Omental fat pad (tissue), 4 donors: Measurements from ENCODE around the gene PLEKHG3. TPM values are rescaled to one million over a fixed set of nuclear protein-coding genes. Genes with fewer than 3 reads are reported as not detected.

ENCODE experiments used
- ATAC-seq: fragments of 150-250 bp; one replicate; pipeline ENCODE4 v1.9.1; 2016; ENCODE audit warnings: mild to moderate bottlenecking, moderate library complexity; ENCODE audit not compliant: low FRiP score
- DNase-seq: peaks from one replicate; pipeline ENCODE4 v3.0.0-alpha.2; 2019; ENCODE audit warnings: low spot score
- total RNA-seq, 4 donors: library from RNA; depleted of rRNA; stranded (reverse); fragments of >200 nt; gene quantifications; one replicate each; pipeline ENCODE4 v1.1.0, GENCODE V29; 2016
- TF ChIP-seq, protein P1 (sequence below), 3 donors: fragments of 450-650 bp; IDR thresholded peaks; one replicate each; pipeline ENCODE4 v1.5.1; 2016 to 2017; ENCODE audit warnings: antibody characterized with exemption in 3 of 3, mild to moderate bottlenecking in 3 of 3, moderate library complexity in 2 of 3

The PLEKHG3 gene
- total RNA-seq, 4 donors from 2014 or later = 29.6 to 45.9 (median 37.5) TPM

DNA sequence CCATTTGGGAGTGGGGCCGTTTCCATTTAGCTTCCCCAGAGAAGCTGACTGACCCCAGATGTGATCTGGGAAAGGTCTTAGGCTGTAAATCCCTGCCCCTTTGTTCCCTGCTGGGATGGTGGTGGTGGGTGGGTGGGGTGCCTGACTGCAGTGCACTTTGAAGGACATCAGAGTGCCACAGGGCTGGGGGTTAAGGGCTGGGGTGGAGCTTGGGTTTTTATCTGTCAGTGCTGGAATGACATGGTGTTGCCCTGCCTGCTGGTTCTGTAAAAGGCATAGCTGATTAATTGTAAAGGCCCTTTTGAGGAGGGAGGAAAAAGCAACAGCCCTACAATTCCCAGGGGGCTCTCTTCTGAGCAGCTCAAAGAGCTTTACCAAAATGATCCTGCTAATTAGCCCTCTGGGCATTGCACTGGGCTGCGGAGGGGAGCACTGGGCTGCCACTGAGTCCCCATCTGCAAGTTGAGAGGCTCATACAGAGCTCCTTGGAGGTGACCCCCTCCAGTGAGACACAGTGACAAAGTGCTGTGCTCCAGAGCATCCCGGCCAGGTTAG lies 21.1 kb downstream of the PLEKHG3 start:
- ATAC-seq (no peak), DNase-seq (no peak)
- TF ChIP-seq, protein P1, sequence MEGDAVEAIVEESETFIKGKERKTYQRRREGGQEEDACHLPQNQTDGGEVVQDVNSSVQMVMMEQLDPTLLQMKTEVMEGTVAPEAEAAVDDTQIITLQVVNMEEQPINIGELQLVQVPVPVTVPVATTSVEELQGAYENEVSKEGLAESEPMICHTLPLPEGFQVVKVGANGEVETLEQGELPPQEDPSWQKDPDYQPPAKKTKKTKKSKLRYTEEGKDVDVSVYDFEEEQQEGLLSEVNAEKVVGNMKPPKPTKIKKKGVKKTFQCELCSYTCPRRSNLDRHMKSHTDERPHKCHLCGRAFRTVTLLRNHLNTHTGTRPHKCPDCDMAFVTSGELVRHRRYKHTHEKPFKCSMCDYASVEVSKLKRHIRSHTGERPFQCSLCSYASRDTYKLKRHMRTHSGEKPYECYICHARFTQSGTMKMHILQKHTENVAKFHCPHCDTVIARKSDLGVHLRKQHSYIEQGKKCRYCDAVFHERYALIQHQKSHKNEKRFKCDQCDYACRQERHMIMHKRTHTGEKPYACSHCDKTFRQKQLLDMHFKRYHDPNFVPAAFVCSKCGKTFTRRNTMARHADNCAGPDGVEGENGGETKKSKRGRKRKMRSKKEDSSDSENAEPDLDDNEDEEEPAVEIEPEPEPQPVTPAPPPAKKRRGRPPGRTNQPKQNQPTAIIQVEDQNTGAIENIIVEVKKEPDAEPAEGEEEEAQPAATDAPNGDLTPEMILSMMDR (IDR thresholded peaks at IDR 0.05) = no peak

DNA sequence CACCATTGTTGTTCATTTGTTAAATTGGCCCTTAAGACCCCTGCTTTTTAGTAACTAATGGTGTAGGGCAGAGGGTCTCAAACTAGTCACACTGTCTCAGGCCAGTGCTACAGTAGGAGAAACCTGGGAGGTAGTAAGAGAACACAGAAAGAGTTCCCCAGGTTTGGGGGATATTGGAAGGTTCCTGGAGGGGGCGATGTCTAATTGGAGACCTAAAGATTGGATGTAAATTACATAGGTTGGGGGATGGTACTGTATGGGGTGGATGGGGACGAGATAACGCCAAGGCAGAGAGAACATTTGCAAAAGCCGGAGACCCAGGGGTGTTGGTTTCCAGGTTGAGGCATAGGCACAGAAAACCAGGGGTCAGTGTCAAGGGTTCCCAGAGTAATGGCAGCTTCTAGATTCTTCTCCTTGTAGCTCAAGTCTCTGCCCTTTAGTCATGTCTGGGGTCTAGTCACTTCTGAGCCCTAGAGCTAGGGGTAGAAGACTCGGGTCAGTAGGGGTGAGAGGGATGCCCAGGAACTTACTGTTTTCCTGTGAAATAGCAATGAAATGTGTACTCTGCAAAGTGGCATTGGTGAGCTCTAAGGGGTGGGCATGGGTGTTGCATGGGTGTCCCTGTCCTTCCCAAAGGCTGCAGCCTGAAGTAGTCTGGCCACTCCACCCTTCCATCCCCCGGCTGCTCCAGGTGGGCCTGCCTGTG lies 21.8 kb downstream of the PLEKHG3 start:
- ATAC-seq = no peak
- no peak for DNase-seq
- TF ChIP-seq, protein P1 (IDR thresholded peaks at IDR 0.05) = no peak

DNA sequence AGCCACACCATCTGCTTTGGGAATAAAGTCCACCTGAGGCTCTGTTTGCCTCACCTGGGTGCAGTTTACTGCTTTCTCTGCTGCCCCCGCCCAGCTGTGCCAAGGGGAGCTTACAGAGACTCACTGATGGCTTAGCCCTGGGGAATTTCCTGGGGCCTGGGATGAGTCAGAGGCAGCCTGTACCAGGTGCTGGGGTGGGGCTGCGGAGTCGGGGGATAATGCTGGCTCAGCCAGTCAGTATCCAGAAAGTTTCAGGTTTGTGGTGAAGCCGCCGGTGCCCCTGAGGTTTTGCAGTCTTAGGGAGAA lies 22.3 kb downstream of the PLEKHG3 start:
- TF ChIP-seq, protein P1 (IDR thresholded peaks at IDR 0.05) = no peak
- peak; percentile 87 for ATAC-seq
- DNase-seq = no peak

DNA sequence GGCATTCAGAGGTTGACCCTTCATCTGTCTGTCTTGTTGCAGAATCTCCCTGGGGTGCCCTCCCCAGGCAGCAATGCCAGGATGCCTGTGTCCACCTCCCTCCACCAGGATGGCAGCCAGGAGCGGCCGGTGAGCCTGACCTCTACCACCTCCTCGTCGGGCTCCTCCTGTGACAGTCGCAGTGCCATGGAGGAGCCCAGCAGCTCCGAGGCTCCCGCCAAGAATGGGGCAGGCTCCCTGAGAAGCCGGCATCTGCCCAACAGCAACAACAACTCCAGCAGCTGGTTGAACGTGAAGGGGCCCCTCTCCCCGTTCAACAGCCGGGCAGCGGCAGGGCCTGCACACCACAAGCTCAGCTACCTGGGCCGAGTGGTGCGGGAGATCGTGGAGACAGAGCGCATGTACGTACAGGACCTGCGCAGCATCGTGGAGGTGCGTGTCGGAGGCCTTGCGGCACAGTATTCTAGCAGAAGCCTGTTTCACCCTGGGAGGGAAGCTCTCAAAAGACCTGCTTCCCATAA lies 23.4 kb downstream of the PLEKHG3 start:
- TF ChIP-seq, protein P1 (IDR thresholded peaks at IDR 0.05) = no peak
- no peak for ATAC-seq
- DNase-seq = no peak

DNA sequence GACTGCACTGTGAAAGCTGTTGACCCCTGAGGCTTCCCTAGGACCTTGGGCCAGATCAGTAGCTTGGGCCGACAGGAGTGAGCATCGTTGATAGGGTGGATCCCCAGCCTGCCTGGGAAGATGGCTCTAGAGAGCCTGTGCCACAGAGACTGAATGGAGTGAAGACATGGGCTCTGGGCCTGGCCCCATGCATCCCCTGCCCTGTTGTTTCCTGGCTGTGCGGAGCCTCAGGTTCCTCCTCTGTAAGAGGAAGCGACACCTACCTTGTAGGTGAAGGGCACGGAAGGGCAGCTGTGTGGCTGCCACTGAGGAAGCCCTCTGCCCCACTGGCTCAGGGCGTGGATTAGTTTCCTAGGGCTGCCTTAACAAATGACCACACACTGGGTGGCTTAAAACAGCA lies 23.9 kb downstream of the PLEKHG3 start:
- TF ChIP-seq, protein P1 (IDR thresholded peaks at IDR 0.05) = no peak
- DNase-seq = no peak
- no peak for ATAC-seq

DNA sequence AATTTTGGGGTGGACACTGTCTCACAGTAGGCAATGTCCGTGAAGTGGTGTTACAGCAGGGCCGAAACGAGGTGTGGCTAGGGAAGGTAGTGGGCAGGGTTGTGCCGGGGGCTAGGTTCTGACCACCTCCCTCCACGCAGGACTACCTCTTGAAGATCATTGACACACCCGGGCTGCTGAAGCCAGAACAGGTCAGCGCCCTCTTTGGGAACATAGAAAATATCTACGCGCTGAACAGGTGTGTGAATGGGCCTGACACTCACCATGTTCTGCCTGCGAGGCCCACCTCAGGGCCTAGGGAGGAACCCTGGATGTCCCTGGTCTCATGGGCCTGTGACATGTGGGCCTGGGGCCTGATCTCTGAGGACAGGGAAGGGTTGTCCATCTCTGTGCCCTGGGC lies 24.6 kb downstream of the PLEKHG3 start:
- DNase-seq (no peak), ATAC-seq (no peak)
- TF ChIP-seq, protein P1 (IDR thresholded peaks at IDR 0.05) = no peak
